DND-41 (cell line): Measurements from ENCODE around the gene PRORP.
"Not testable (repeated sequence)": the region's sequence is repeated elsewhere in the genome, so short reads cannot be mapped to it uniquely, and the experiment has no call there.

Experiments
- ATAC-seq: fragments of 200-7000 bp; cut with Tn5 transposase; 3 replicates; pipeline ENCODE4 v1.9.1; 2021; ENCODE audit warnings: low read depth; ENCODE audit not compliant: insufficient read depth
- DNase-seq: peaks from one replicate; pipeline ENCODE4 v3.0.0-alpha.2; 2020
- H2AFZ ChIP-seq: 2 replicates; pipeline ENCODE4 v1.6.0; 2012; ENCODE audit warnings: low read depth, low read length
- H3K27ac ChIP-seq: 2 replicates; pipeline ENCODE4 v1.5.1; 2012; ENCODE audit warnings: low read length, inconsistent platforms
- H3K27me3 ChIP-seq: fragments of 200-600 bp; sonication (generic); 2 replicates; pipeline ENCODE4 v1.6.0; 2012; ENCODE audit warnings: low read length, mild to moderate bottlenecking, inconsistent platforms; ENCODE audit not compliant: insufficient read depth, poor library complexity
- H3K36me3 ChIP-seq: 2 replicates; pipeline ENCODE4 v1.5.1; 2012; ENCODE audit warnings: low read length, inconsistent platforms; ENCODE audit not compliant: insufficient read depth
- H3K4me1 ChIP-seq: 2 replicates; pipeline ENCODE4 v1.5.1; 2012; ENCODE audit warnings: mild to moderate bottlenecking, low read length; ENCODE audit not compliant: insufficient read depth
- H3K4me2 ChIP-seq: 2 replicates; pipeline ENCODE4 v1.6.0; 2012; ENCODE audit warnings: mild to moderate bottlenecking, moderate library complexity, low read length, inconsistent platforms; ENCODE audit not compliant: insufficient read depth
- H3K4me3 ChIP-seq, 2 experiments: fragments of 200-600 bp in 1 of 2; shearing (Covaris generic) in 1 of 2; 2 replicates each; pipeline ENCODE4 v1.5.1; 2012 to 2016; ENCODE audit warnings: inconsistent platforms in 2 of 2, low read length in 2 of 2, mild to moderate bottlenecking in 2 of 2, low read depth in 1 of 2, moderate library complexity in 1 of 2
- H3K79me2 ChIP-seq: 2 replicates; pipeline ENCODE4 v1.6.0; 2012; ENCODE audit warnings: low read length, inconsistent platforms; ENCODE audit not compliant: insufficient read depth
- H3K9ac ChIP-seq: 2 replicates; pipeline ENCODE4 v1.6.0; 2012; ENCODE audit warnings: low read depth, mild to moderate bottlenecking, inconsistent platforms, low read length, moderate library complexity
- H3K9me3 ChIP-seq: 2 replicates; pipeline ENCODE4 v1.5.1; 2012; ENCODE audit warnings: low read length, moderate library complexity, mild to moderate bottlenecking, inconsistent platforms; ENCODE audit not compliant: insufficient read depth, severe bottlenecking
- H4K20me1 ChIP-seq: 2 replicates; pipeline ENCODE4 v1.6.0; 2012; ENCODE audit warnings: low read length; ENCODE audit not compliant: insufficient read depth
- EZH2 ChIP-seq: IDR thresholded peaks from 3 replicates; pipeline ENCODE4 v1.6.1; 2012; ENCODE audit warnings: borderline replicate concordance, low read depth, mild to moderate bottlenecking, moderate library complexity, low read length, inconsistent platforms; ENCODE audit not compliant: severe bottlenecking
- TF ChIP-seq, protein P1 (sequence below): IDR thresholded peaks from 2 replicates; pipeline ENCODE4 v1.5.1; 2012; ENCODE audit warnings: borderline replicate concordance, low read length, moderate library complexity, mild to moderate bottlenecking; ENCODE audit not compliant: poor library complexity, severe bottlenecking; ENCODE audit errors: extremely low read depth

Gene PRORP

DNA sequence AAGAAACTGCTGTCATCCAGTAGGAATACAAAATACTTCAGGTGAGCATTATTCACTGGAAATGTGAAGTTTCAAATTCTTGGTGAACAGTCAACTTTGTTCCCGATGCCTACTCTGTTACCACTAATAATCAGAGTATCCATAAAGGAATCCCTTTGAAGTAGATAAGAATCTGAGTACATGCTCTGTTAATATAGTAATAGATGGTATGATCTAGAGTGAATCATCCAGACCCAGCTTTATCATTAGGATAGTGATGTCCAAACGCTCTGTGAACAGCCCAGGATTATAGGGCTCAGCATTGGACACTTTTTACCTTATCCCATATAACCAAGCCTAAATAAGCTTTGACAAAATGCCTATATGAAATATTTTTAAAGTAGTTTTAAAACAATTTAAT is 33.8 kb upstream of the PRORP start:
- Histone ChIP-seq H2AFZ (no peak overlapping the region), H3K9ac (no peak overlapping the region), H3K79me2 (no peaks in the 10 kb centered on the region), H3K27me3 (no peaks in the 10 kb centered on the region), H3K4me2 (no peak overlapping the region), H3K4me3 (no peak overlapping the region), H3K36me3 (peaks cover 77% of the 10 kb centered on the region), H3K27ac (no peak overlapping the region), H3K4me1 (no peaks in the 10 kb centered on the region), H3K9me3 (no peaks in the 10 kb centered on the region), H4K20me1 (no peaks in the 10 kb centered on the region)
- DNase-seq = no peak
- TF ChIP-seq, protein P1, sequence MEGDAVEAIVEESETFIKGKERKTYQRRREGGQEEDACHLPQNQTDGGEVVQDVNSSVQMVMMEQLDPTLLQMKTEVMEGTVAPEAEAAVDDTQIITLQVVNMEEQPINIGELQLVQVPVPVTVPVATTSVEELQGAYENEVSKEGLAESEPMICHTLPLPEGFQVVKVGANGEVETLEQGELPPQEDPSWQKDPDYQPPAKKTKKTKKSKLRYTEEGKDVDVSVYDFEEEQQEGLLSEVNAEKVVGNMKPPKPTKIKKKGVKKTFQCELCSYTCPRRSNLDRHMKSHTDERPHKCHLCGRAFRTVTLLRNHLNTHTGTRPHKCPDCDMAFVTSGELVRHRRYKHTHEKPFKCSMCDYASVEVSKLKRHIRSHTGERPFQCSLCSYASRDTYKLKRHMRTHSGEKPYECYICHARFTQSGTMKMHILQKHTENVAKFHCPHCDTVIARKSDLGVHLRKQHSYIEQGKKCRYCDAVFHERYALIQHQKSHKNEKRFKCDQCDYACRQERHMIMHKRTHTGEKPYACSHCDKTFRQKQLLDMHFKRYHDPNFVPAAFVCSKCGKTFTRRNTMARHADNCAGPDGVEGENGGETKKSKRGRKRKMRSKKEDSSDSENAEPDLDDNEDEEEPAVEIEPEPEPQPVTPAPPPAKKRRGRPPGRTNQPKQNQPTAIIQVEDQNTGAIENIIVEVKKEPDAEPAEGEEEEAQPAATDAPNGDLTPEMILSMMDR = no peak
- TF ChIP-seq EZH2 = no peak
- ATAC-seq = no peak

DNA sequence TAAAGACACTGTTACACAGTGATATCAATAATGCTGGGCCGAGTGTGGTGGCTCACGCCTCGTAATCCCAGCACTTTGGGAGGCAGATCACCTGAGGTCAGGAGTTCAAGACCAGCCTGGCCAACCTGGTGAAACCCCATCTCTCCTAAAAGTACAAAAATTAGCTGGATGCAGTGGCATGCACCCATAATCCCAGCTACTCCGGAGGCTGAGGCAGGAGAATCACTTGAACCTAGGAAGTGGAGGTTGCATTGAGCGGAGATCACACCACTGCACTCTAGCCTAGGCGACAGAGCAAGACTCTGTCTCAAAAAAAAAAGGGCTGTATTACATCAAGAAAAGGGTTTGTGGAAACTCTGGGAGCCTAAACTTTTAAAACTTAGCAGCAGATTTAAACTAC is 27.7 kb upstream of the PRORP start:
- H3K79me2 ChIP-seq, H3K9ac ChIP-seq, H3K27ac ChIP-seq, H2AFZ ChIP-seq, H3K4me1 ChIP-seq, ATAC-seq, H3K4me3 ChIP-seq, H3K27me3 ChIP-seq, H3K4me2 ChIP-seq, H3K9me3 ChIP-seq, H4K20me1 ChIP-seq, DNase-seq: not testable (repeated sequence)
- peaks cover 81% of the 10 kb centered on the region for H3K36me3 ChIP-seq

DNA sequence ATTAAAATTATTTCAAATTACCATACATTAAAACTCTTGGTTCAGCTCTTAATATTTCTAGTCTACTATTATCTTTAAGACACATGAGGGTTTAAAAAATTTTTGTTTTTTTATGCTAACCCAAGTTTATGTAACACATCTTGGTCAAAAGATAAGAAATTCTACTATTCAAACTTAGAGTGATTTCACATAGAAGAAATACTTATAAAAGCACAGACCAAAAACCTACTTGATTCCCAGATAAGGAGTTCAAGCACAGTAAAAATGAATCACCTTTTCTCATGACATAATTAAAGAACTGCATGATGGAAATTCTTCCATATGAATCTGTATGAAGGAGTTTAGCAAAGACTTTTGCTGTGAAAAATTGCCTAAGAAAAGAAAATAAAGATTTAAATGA is 14.5 kb upstream of the PRORP start:
- Histone ChIP-seq H3K9me3 (peaks cover 3% of the 10 kb centered on the region), H3K9ac (no peak overlapping the region), H3K4me1 (no peaks in the 10 kb centered on the region), H3K27me3 (no peaks in the 10 kb centered on the region), H2AFZ (no peak overlapping the region), H4K20me1 (no peaks in the 10 kb centered on the region), H3K4me3 (no peak overlapping the region), H3K4me2 (no peak overlapping the region), H3K79me2 (peaks cover 7% of the 10 kb centered on the region; the same call in 1 of the 2 replicates), H3K27ac (no peak overlapping the region), H3K36me3 (peaks cover 72% of the 10 kb centered on the region)
- TF ChIP-seq, protein P1 = no peak
- DNase-seq (no peak), ATAC-seq (no peak)

DNA sequence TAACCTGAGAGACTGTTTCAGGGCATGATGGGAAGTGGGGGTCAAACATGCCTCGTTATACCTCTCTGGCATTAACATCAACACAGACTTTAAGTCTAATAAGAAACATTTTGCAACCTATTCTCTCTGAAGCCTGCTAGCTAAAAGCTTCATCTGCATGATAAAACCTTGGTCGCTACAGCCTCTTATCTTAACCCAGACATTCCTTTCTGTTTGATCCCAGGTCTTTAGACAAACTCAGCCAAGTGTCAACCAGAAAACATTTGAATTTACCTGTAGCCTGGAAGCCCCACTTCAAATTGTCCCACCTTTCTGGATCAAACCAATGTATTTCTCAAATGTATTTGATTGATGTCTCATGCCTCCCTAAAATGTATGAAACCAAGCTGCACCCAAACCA is 9.7 kb upstream of the PRORP start:
- Histone ChIP-seq H3K9me3 (peaks cover 3% of the 10 kb centered on the region), H4K20me1 (peaks cover 4% of the 10 kb centered on the region; the same call in 1 of the 2 replicates), H3K36me3 (peaks cover 74% of the 10 kb centered on the region), H3K9ac (no peak overlapping the region), H3K27me3 (no peaks in the 10 kb centered on the region), H3K4me1 (no peaks in the 10 kb centered on the region; the same call in 1 of the 2 replicates), H2AFZ (no peak overlapping the region), H3K79me2 (peaks cover 46% of the 10 kb centered on the region), H3K27ac (no peak overlapping the region), H3K4me3 (no peak overlapping the region), H3K4me2 (no peak overlapping the region)
- TF ChIP-seq EZH2 = no peak
- TF ChIP-seq, protein P1 = no peak
- no peak for DNase-seq
- ATAC-seq = no peak
